Activated CD4-positive, alpha-beta T cell treated with anti-CD3 and anti-CD28 coated beads, Interleukin-2, amount 50 U/mL, for 48 hours (primary cell): ENCODE measurements around the gene ARHGAP24.
"Not testable (repeated sequence)": the region's sequence is repeated elsewhere in the genome, so short reads cannot be mapped to it uniquely, and the experiment has no call there.

Experiments
- DNase-seq, 2 experiments: peaks; one replicate each; pipeline ENCODE4 v3.0.0-alpha.2; 2020

The ARHGAP24 gene

GRCh38 chr4:85826060-85826678 is 351.2 kb downstream of the ARHGAP24 start:
- no peak for DNase-seq

- DNase-seq: no peak
Measured at GRCh38 chr4:85828027-85828890, 353.3 kb downstream of the ARHGAP24 start.

- no peak for DNase-seq
Measured at GRCh38 chr4:85829276-85830051, 354.5 kb downstream of the ARHGAP24 start.

GRCh38 chr4:85831647-85832046 is 356.7 kb downstream of the ARHGAP24 start:
- no peak for DNase-seq

GRCh38 chr4:85833302-85833701 is 358.4 kb downstream of the ARHGAP24 start:
- DNase-seq: no peak

GRCh38 chr4:85834934-85835333 is 360.0 kb downstream of the ARHGAP24 start:
- no peak for DNase-seq

- no peak for DNase-seq
Measured at GRCh38 chr4:85836588-85837438, 361.9 kb downstream of the ARHGAP24 start.

GRCh38 chr4:85837439-85837733 is 362.4 kb downstream of the ARHGAP24 start:
- no peak for DNase-seq

GRCh38 chr4:85839981-85840451 is 365.1 kb downstream of the ARHGAP24 start:
- not testable (repeated sequence) for DNase-seq

GRCh38 chr4:85842540-85842939 is 367.6 kb downstream of the ARHGAP24 start:
- no peak for DNase-seq

- DNase-seq: not testable (repeated sequence)
Measured at GRCh38 chr4:85853740-85854139, 378.8 kb downstream of the ARHGAP24 start.

- no peak for DNase-seq
Measured at GRCh38 chr4:85854546-85854945, 379.6 kb downstream of the ARHGAP24 start.

GRCh38 chr4:85860066-85860740 is 385.3 kb downstream of the ARHGAP24 start:
- DNase-seq: no peak

- DNase-seq: no peak
Measured at GRCh38 chr4:85861064-85861765, 386.3 kb downstream of the ARHGAP24 start.

GRCh38 chr4:85862896-85863295 is 387.9 kb downstream of the ARHGAP24 start:
- DNase-seq: no peak

GRCh38 chr4:85864259-85865205 is 389.6 kb downstream of the ARHGAP24 start:
- no peak for DNase-seq

- DNase-seq: no peak
Measured at GRCh38 chr4:85865256-85865655, 390.3 kb downstream of the ARHGAP24 start.

GRCh38 chr4:85866508-85866907 is 391.6 kb downstream of the ARHGAP24 start:
- DNase-seq: no peak

GRCh38 chr4:85867271-85867670 is 392.3 kb downstream of the ARHGAP24 start:
- no peak for DNase-seq

GRCh38 chr4:85869181-85869580 is 394.2 kb downstream of the ARHGAP24 start:
- DNase-seq: no peak
